OCI-LY7 (cell line): ENCODE data around the gene HINT3.

Experiments
- CTCF ChIP-seq: fragments of 200-600 bp; sonication (generic); conservative IDR thresholded peaks from 2 replicates; pipeline ENCODE4 v1.5.1; 2014; ENCODE audit warnings: mild to moderate bottlenecking, antibody characterized with exemption, low read length, moderate library complexity, mixed read lengths
- EZH2phosphoT487 ChIP-seq: fragments of 200-600 bp; sonication (generic); IDR thresholded peaks from 2 replicates; pipeline ENCODE4 v1.6.1; 2018; ENCODE audit warnings: low read depth, borderline replicate concordance, mild to moderate bottlenecking, mixed run types, antibody characterized with exemption, low read length, moderate library complexity, mixed read lengths

GRCh38 chr6:125981571-125982185 is 25.1 kb downstream of the HINT3 start:
- TF ChIP-seq CTCF (no peak), EZH2phosphoT487 (no peak)
